Esophagus muscularis mucosa (tissue), 4 donors: ENCODE measurements around the gene MTPN.

Source experiments
- CTCF ChIP-seq, 3 experiments: fragments of 200-600 bp in 2 of 3; fragments of 450-650 bp in 1 of 3; sonication (generic) in 2 of 3; IDR thresholded peaks; one replicate each; pipeline ENCODE4 v1.5.1; 2017 to 2019; ENCODE audit warnings: antibody characterized with exemption in 3 of 3, mild to moderate bottlenecking in 2 of 3, moderate library complexity in 1 of 3
- EP300 ChIP-seq: sonication (generic); formaldehyde crosslinking; IDR thresholded peaks from one replicate; pipeline ENCODE4 v1.6.1; 2017; ENCODE audit warnings: antibody characterized with exemption
- POLR2A ChIP-seq: fragments of 450-650 bp; IDR thresholded peaks from one replicate; pipeline ENCODE4 v1.6.1; 2017; ENCODE audit warnings: antibody characterized with exemption, moderate library complexity, mild to moderate bottlenecking, low read depth
- POLR2AphosphoS5 ChIP-seq, 2 donors: sonication (generic); formaldehyde crosslinking; IDR thresholded peaks; one replicate each; pipeline ENCODE4 v1.6.1; 2017; ENCODE audit warnings: antibody characterized with exemption in 2 of 2

GRCh38 chr7:135929249-135929648 lies 47.9 kb downstream of the MTPN start:
- TF ChIP-seq CTCF (IDR thresholded peaks at IDR 0.05): no peak
- TF ChIP-seq POLR2A: no peak
- no peak for TF ChIP-seq POLR2AphosphoS5 (IDR thresholded peaks at IDR 0.05)
- no peak for TF ChIP-seq EP300
